Measurements from ENCODE around the gene AP1M1. TPM values are rescaled to one million over a fixed set of nuclear protein-coding genes. Genes with fewer than 3 reads are reported as not detected.

AP1M1 gene
- total RNA-seq, result 10 to 100 TPM; 38.5 to 85.7 TPM
- polyA plus RNA-seq, result 10 to 100 TPM; 31.2 to 70.0 TPM
- long read RNA-seq, donor 1, full-length matches to known transcripts, result 23 of 23 reads
- long read RNA-seq, donor 1, partial matches to known transcripts, result 0 of 23 reads
- long read RNA-seq, donor 1, other reads (novel, unspliced or antisense), result 0 of 23 reads
- long read RNA-seq, donor 2, full-length matches to known transcripts, result 2 of 2 reads
- long read RNA-seq, donor 2, partial matches to known transcripts, result 0 of 2 reads
- long read RNA-seq, donor 2, other reads (novel, unspliced or antisense), result 0 of 2 reads
- long read RNA-seq, donor 3, full-length matches to known transcripts, result 5 of 11 reads
- long read RNA-seq, donor 3, partial matches to known transcripts, result 6 of 11 reads
- long read RNA-seq, donor 3, other reads (novel, unspliced or antisense), result 0 of 11 reads
- long read RNA-seq, donor 4, full-length matches to known transcripts, result 10 of 10 reads
- long read RNA-seq, donor 4, partial matches to known transcripts, result 0 of 10 reads
- long read RNA-seq, donor 4, other reads (novel, unspliced or antisense), result 0 of 10 reads
- long read RNA-seq, donor 5, full-length matches to known transcripts, result 20 of 34 reads
- long read RNA-seq, donor 5, partial matches to known transcripts, result 14 of 34 reads
- long read RNA-seq, donor 5, other reads (novel, unspliced or antisense), result 0 of 34 reads

- Histone ChIP-seq H3K9ac (ENCODE audit: insufficient read depth in 1 of 2, low read length in 2 of 2) (peak within 1 kb of the TSS; percentile 15 to 46), H3K9me3 (ENCODE audit: control insufficient read depth in 4 of 4, insufficient read depth in 3 of 4, low read length in 3 of 4) (no peaks in the 10 kb centered on the region), H3K27ac (ENCODE audit: low read depth in 1 of 2, low read length in 1 of 2) (peak within 1 kb of the TSS; percentile 90 to 91), H3K36me3 (ENCODE audit: control insufficient read depth in 4 of 4, insufficient read depth in 4 of 4, low read length in 4 of 4) (peaks cover 0 to 18% (median 6%) of the 10 kb centered on the region in 4 donors), H3K4me3 (peak within 1 kb of the TSS; percentile 94), H3K4me1 (ENCODE audit: control insufficient read depth in 5 of 5, insufficient read depth in 5 of 5, low read length in 5 of 5) (peaks cover 3 to 24% (median 8%) of the 10 kb centered on the region in 5 donors), H3K27me3 (ENCODE audit: control insufficient read depth in 3 of 3, insufficient read depth in 3 of 3, low read length in 2 of 3) (no peaks in the 10 kb centered on the region)
- WGBS, 2 donors, result 0 to 1% methylated on average over 63 to 65 of the region's 65 CpGs
- ATAC-seq (ENCODE audit: insufficient read depth, low FRiP score) (peak; percentile 86), DNase-seq (peak; percentile 96 to 98 (median 97))
- TF ChIP-seq, protein P1, sequence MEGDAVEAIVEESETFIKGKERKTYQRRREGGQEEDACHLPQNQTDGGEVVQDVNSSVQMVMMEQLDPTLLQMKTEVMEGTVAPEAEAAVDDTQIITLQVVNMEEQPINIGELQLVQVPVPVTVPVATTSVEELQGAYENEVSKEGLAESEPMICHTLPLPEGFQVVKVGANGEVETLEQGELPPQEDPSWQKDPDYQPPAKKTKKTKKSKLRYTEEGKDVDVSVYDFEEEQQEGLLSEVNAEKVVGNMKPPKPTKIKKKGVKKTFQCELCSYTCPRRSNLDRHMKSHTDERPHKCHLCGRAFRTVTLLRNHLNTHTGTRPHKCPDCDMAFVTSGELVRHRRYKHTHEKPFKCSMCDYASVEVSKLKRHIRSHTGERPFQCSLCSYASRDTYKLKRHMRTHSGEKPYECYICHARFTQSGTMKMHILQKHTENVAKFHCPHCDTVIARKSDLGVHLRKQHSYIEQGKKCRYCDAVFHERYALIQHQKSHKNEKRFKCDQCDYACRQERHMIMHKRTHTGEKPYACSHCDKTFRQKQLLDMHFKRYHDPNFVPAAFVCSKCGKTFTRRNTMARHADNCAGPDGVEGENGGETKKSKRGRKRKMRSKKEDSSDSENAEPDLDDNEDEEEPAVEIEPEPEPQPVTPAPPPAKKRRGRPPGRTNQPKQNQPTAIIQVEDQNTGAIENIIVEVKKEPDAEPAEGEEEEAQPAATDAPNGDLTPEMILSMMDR (IDR thresholded peaks at IDR 0.05; ENCODE audit: control extremely low read depth, extremely low read depth), result no peak
Measured at GRCh38 chr19:16197622-16198369, at the start of gene AP1M1. AP1M1 (plus strand) TSS chr19:16197911; CDS start chr19:16198027, 116 bp downstream.

DNA sequence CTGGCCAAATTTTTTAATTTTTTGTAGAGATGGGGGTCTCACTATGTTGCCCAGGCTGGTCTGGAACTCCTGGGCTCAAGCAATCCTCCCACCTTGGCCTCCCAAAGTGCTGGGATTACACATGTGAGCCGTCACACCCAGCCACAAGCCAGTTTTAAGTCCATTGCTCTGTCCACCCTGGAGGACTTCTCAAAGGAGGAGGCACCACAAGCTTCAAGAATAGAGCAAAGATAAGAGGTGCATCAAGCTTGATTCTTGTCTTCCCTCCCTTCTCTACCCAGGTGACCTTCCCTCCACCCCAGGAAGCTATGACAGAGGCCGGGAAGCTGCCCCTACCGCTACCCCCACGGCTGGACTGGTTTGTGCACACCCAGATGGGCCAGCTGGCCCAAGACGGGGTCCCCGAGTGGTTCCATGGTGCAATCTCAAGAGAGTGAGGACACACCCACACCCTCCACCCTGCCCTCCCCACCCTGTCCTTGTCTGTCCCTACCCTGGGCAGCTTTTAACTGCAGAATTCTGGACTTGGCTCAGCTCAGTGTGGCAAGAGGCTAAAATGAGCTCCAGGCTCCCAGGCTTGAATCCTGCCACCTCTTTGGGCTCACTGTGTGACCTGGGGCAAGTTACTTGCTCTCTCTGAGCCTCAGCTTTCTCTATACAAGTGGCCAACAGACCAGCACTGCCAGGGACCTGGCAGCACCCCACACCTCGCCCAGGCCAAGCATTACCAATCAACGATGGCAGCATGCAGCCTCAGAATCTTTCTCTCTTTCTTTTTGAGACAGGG lies 49.1 kb upstream of the AP1M1 start:
- H3K27me3 ChIP-seq (ENCODE audit: control insufficient read depth in 3 of 3, insufficient read depth in 3 of 3, low read length in 2 of 3), result no peaks in the 10 kb centered on the region
- H3K9ac ChIP-seq (ENCODE audit: insufficient read depth in 1 of 2, low read length in 2 of 2), result no peak overlapping the region
- no peak overlapping the region for H3K4me3 ChIP-seq
- H3K4me1 ChIP-seq (ENCODE audit: control insufficient read depth in 5 of 5, insufficient read depth in 5 of 5, low read length in 5 of 5), result no peaks in the 10 kb centered on the region
- no peak overlapping the region for H3K27ac ChIP-seq (ENCODE audit: low read depth in 1 of 2, low read length in 1 of 2)
- TF ChIP-seq, protein P1 (IDR thresholded peaks at IDR 0.05; ENCODE audit: control extremely low read depth, extremely low read depth), result no peak
- H3K36me3 ChIP-seq (ENCODE audit: control insufficient read depth in 4 of 4, insufficient read depth in 4 of 4, low read length in 4 of 4), result no peaks in the 10 kb centered on the region
- WGBS, 2 donors, result 35 to 57% methylated on average over 8 of the region's 8 CpGs
- ATAC-seq (ENCODE audit: insufficient read depth, low FRiP score), result no peak
- no peak for DNase-seq
- H3K9me3 ChIP-seq (ENCODE audit: control insufficient read depth in 4 of 4, insufficient read depth in 3 of 4, low read length in 3 of 4), result no peaks in the 10 kb centered on the region

- Histone ChIP-seq H3K4me1 (ENCODE audit: control insufficient read depth in 5 of 5, insufficient read depth in 5 of 5, low read length in 5 of 5) (no peaks in the 10 kb centered on the region), H3K4me3 (no peak overlapping the region), H3K27me3 (ENCODE audit: control insufficient read depth in 3 of 3, insufficient read depth in 3 of 3, low read length in 2 of 3) (no peaks in the 10 kb centered on the region), H3K9me3 (ENCODE audit: control insufficient read depth in 4 of 4, insufficient read depth in 3 of 4, low read length in 3 of 4) (no peaks in the 10 kb centered on the region), H3K27ac (ENCODE audit: low read depth in 1 of 2, low read length in 1 of 2) (no peak overlapping the region), H3K9ac (ENCODE audit: insufficient read depth in 1 of 2, low read length in 2 of 2) (no peak overlapping the region), H3K36me3 (ENCODE audit: control insufficient read depth in 4 of 4, insufficient read depth in 4 of 4, low read length in 4 of 4) (peaks cover 0 to 3% (median 0%) of the 10 kb centered on the region in 4 donors)
- WGBS, 2 donors, result 86 to 87% methylated on average over 11 of the region's 11 CpGs
- ATAC-seq (ENCODE audit: insufficient read depth, low FRiP score) (no peak), DNase-seq (no peak)
- TF ChIP-seq, protein P1 (IDR thresholded peaks at IDR 0.05; ENCODE audit: control extremely low read depth, extremely low read depth), result no peak
Measured at GRCh38 chr19:16153582-16154336, 44.0 kb upstream of the AP1M1 start.

All from lung (tissue), 16 donors.